H1 (cell line): Measurements from ENCODE around the gene TMEM117. TPM values are rescaled to one million over a fixed set of nuclear protein-coding genes. Genes with fewer than 3 reads are reported as not detected.

Experiments
- CTCF ChIA-PET: fragments of 300-600 bp; sonication (Branson Sonifier 250); formaldehyde crosslinking; loops from one replicate; lab custom pipeline; 2021; ENCODE audit not compliant: partially characterized antibody; lab: Charles Lee
- POLR2A ChIA-PET: fragments of 300-600 bp; sonication (Branson Sonifier 250); formaldehyde crosslinking; loops from one replicate; lab custom pipeline; 2021; ENCODE audit warnings: inconsistent platforms; ENCODE audit not compliant: partially characterized antibody; lab: Charles Lee
- DNase-seq, 2 experiments: peaks; one replicate each; pipeline versions ENCODE4 v3.0.0 to v3.0.0-alpha.2; 2010 to 2022; ENCODE audit warnings: low spot score in 2 of 2, low read depth in 1 of 2, mixed read lengths in 1 of 2
- FAIRE-seq: peaks from 2 replicates; lab custom pipeline; 2011; peaks lifted over from hg19 to GRCh38; lab: Jason Lieb, UNC
- H2AFZ ChIP-seq: 2 replicates; pipeline ENCODE4 v1.8.1; 2012; ENCODE audit warnings: low read length, inconsistent platforms
- H2AK5ac ChIP-seq: 2 replicates; pipeline ENCODE4 v1.6.1; 2013; ENCODE audit warnings: low read depth, low read length
- H2BK120ac ChIP-seq: replicated peaks from 2 replicates; pipeline ENCODE3; 2013; ENCODE audit warnings: low read depth, low read length, inconsistent platforms
- H2BK12ac ChIP-seq: 2 replicates; pipeline ENCODE4 v1.6.1; 2013; ENCODE audit warnings: low read depth, low read length
- H2BK15ac ChIP-seq: 2 replicates; pipeline ENCODE4 v1.6.1; 2013; ENCODE audit warnings: low read length
- H2BK20ac ChIP-seq: 2 replicates; pipeline ENCODE4 v1.6.1; 2013; ENCODE audit warnings: low read length
- H2BK5ac ChIP-seq: 2 replicates; pipeline ENCODE4 v1.6.1; 2013; ENCODE audit warnings: low read depth, low read length
- H3K14ac ChIP-seq: 2 replicates; pipeline ENCODE4 v1.6.1; 2013; ENCODE audit warnings: inconsistent platforms; ENCODE audit not compliant: insufficient read length
- H3K18ac ChIP-seq: 2 replicates; pipeline ENCODE4 v1.6.1; 2013; ENCODE audit warnings: low read length; ENCODE audit errors: extremely low read depth
- H3K23ac ChIP-seq: 2 replicates; pipeline ENCODE4 v1.6.1; 2013; ENCODE audit warnings: inconsistent platforms; ENCODE audit not compliant: insufficient read length
- H3K23me2 ChIP-seq: 2 replicates; pipeline ENCODE4 v1.6.1; 2013; ENCODE audit warnings: low read depth, low read length
- H3K27ac ChIP-seq: 2 replicates; pipeline ENCODE4 v1.6.1; 2011; ENCODE audit warnings: low read depth, low read length, inconsistent platforms
- H3K27me3 ChIP-seq, 4 experiments: replicated peaks in 1 of 4; 1 replicate in 1 of 4; 2 replicates in 3 of 4; pipeline versions ENCODE4 v1.6.1 to v1.8.1; 2011 to 2013; ENCODE audit warnings: low read length in 3 of 4, mild to moderate bottlenecking in 3 of 4, inconsistent platforms in 2 of 4, mixed read lengths in 2 of 4, moderate library complexity in 1 of 4; ENCODE audit not compliant: control insufficient read depth in 3 of 4, insufficient read depth in 3 of 4; ENCODE audit errors: extremely low read depth in 1 of 4
- H3K36me3 ChIP-seq, 4 experiments: 2 replicates each; pipeline versions ENCODE4 v1.6.1 to v1.8.1; 2011 to 2013; ENCODE audit warnings: mild to moderate bottlenecking in 4 of 4, low read length in 3 of 4, moderate library complexity in 2 of 4, control low read depth in 1 of 4, inconsistent platforms in 1 of 4; ENCODE audit not compliant: insufficient read depth in 4 of 4, control insufficient read depth in 2 of 4
- H3K4ac ChIP-seq: replicated peaks from 2 replicates; pipeline ENCODE3; 2013; ENCODE audit warnings: low read length, low read depth, mixed read lengths, inconsistent platforms; ENCODE audit not compliant: insufficient read length
- H3K4me1 ChIP-seq, 4 experiments: replicated peaks in 1 of 4; 1 replicate in 1 of 4; 2 replicates in 3 of 4; pipeline versions ENCODE4 v1.6.1 to v1.8.1; 2011 to 2013; ENCODE audit warnings: low read length in 3 of 4, inconsistent platforms in 2 of 4, mixed read lengths in 1 of 4; ENCODE audit not compliant: insufficient read depth in 4 of 4, control insufficient read depth in 3 of 4
- H3K4me2 ChIP-seq, 2 experiments: 2 replicates each; pipeline versions ENCODE4 v1.6.1 to v1.8.1; 2011 to 2013; ENCODE audit warnings: low read depth in 2 of 2, low read length in 2 of 2, control low read depth in 1 of 2, inconsistent platforms in 1 of 2, mild to moderate bottlenecking in 1 of 2; ENCODE audit not compliant: insufficient read depth in 1 of 2
- H3K4me3 ChIP-seq, 4 experiments: fragments of 200-600, 300-600 bp in 1 of 4; sonication (generic), shearing (Covaris generic), sonication (Bioruptor Twin) in 1 of 4; 2 replicates each; pipeline versions ENCODE4 v1.5.1 to v1.8.1; 2011 to 2016; ENCODE audit warnings: low read length in 4 of 4, low read depth in 3 of 4, control low read depth in 2 of 4, inconsistent platforms in 2 of 4, mild to moderate bottlenecking in 2 of 4, mixed read lengths in 1 of 4, moderate library complexity in 1 of 4; ENCODE audit not compliant: insufficient read depth in 2 of 4; ENCODE audit errors: extremely low read depth in 1 of 4
- H3K56ac ChIP-seq: replicated peaks from 2 replicates; pipeline ENCODE3; 2013; ENCODE audit warnings: low read depth, mild to moderate bottlenecking, mixed read lengths, low read length, inconsistent platforms; ENCODE audit not compliant: insufficient read length
- H3K79me1 ChIP-seq: 2 replicates; pipeline ENCODE4 v1.6.1; 2013; ENCODE audit warnings: low read depth, low read length, control low read depth
- H3K79me2 ChIP-seq, 2 experiments: 2 replicates each; pipeline versions ENCODE4 v1.6.1 to v1.8.1; 2012 to 2013; ENCODE audit warnings: low read length in 2 of 2, mild to moderate bottlenecking in 2 of 2, inconsistent platforms in 1 of 2; ENCODE audit not compliant: insufficient read depth in 2 of 2, control insufficient read depth in 1 of 2
- H3K9ac ChIP-seq, 4 experiments: replicated peaks in 1 of 4; 1 replicate in 1 of 4; 2 replicates in 3 of 4; pipeline versions ENCODE4 v1.6.1 to v1.8.1; 2011 to 2013; ENCODE audit warnings: low read depth in 3 of 4, low read length in 3 of 4, control low read depth in 2 of 4, mild to moderate bottlenecking in 2 of 4, moderate library complexity in 2 of 4, inconsistent platforms in 1 of 4; ENCODE audit errors: extremely low read depth in 1 of 4
- H3K9me3 ChIP-seq, 2 experiments: 2 replicates each; pipeline versions ENCODE4 v1.6.1 to v1.8.1; 2012 to 2013; ENCODE audit warnings: mild to moderate bottlenecking in 2 of 2, moderate library complexity in 2 of 2, control low read depth in 1 of 2, inconsistent platforms in 1 of 2, low read depth in 1 of 2, low read length in 1 of 2, mixed read lengths in 1 of 2; ENCODE audit not compliant: insufficient read depth in 2 of 2
- H4K20me1 ChIP-seq, 2 experiments: replicated peaks in 1 of 2; 2 replicates each; pipeline versions ENCODE3 to v1.8.1; 2011 to 2013; ENCODE audit warnings: inconsistent platforms in 2 of 2, low read length in 2 of 2, mild to moderate bottlenecking in 1 of 2; ENCODE audit not compliant: insufficient read depth in 2 of 2, control insufficient read depth in 1 of 2
- H4K5ac ChIP-seq: 2 replicates; pipeline ENCODE4 v1.6.1; 2013; ENCODE audit warnings: low read length, low read depth, mixed read lengths, inconsistent platforms; ENCODE audit not compliant: insufficient read length
- H4K8ac ChIP-seq: 2 replicates; pipeline ENCODE4 v1.8.0; 2013; ENCODE audit warnings: mild to moderate bottlenecking, moderate library complexity, low read length, inconsistent platforms; ENCODE audit not compliant: insufficient read depth; ENCODE audit errors: extremely low read depth
- H4K91ac ChIP-seq: replicated peaks from 2 replicates; pipeline ENCODE3; 2013; ENCODE audit warnings: low read length, mixed read lengths, inconsistent platforms; ENCODE audit not compliant: insufficient read length
- CBX8 ChIP-seq: fragments of 300-800, 300-1000 bp; sonication (generic); IDR thresholded peaks from 2 replicates; pipeline ENCODE4 v1.7.1; 2016; ENCODE audit warnings: low read depth, low read length, borderline replicate concordance
- CHD1 ChIP-seq: IDR thresholded peaks from 2 replicates; pipeline ENCODE4 v1.6.1; 2012; ENCODE audit warnings: low read depth, low read length, improper control_type of control experiment
- JUN ChIP-seq: IDR thresholded peaks from 2 replicates; pipeline ENCODE4 v1.6.1; 2011; ENCODE audit warnings: low read depth, mild to moderate bottlenecking, improper control_type of control experiment, low read length
- MAFK ChIP-seq: IDR thresholded peaks from 2 replicates; pipeline ENCODE4 v1.6.1; 2012; ENCODE audit warnings: low read depth, mild to moderate bottlenecking, improper control_type of control experiment, low read length
- POLR2AphosphoS5 ChIP-seq: IDR thresholded peaks from 2 replicates; pipeline ENCODE4 v1.6.1; 2011; ENCODE audit warnings: low read depth, low read length
- RAD21 ChIP-seq, 2 experiments: IDR thresholded peaks in 1 of 2; conservative IDR thresholded peaks in 1 of 2; 2 replicates each; pipeline ENCODE4 v1.6.1; 2011; ENCODE audit warnings: low read depth in 2 of 2, low read length in 2 of 2, improper control_type of control experiment in 1 of 2, inconsistent platforms in 1 of 2, mild to moderate bottlenecking in 1 of 2, moderate library complexity in 1 of 2
- RBBP5 ChIP-seq: IDR thresholded peaks from 2 replicates; pipeline ENCODE4 v1.7.1; 2012; ENCODE audit warnings: low read depth, mild to moderate bottlenecking, inconsistent platforms, low read length, moderate library complexity, borderline replicate concordance
- RNF2 ChIP-seq: fragments of 200-900, 300-1000 bp; sonication (generic); IDR thresholded peaks from 2 replicates; pipeline ENCODE4 v1.7.1; 2016; ENCODE audit warnings: borderline replicate concordance, low read depth, mild to moderate bottlenecking, antibody characterized with exemption, low read length; ENCODE audit not compliant: poor library complexity, severe bottlenecking; ENCODE audit errors: missing control alignments
- SIN3A ChIP-seq, 2 experiments: IDR thresholded peaks in 1 of 2; conservative IDR thresholded peaks in 1 of 2; 2 replicates each; pipeline ENCODE4 v1.6.1; 2011 to 2012; ENCODE audit warnings: low read length in 2 of 2, improper control_type of control experiment in 1 of 2, low read depth in 1 of 2, mild to moderate bottlenecking in 1 of 2
- TCF12 ChIP-seq: IDR thresholded peaks from 2 replicates; pipeline ENCODE4 v1.6.1; 2011; ENCODE audit warnings: low read depth, mild to moderate bottlenecking, low read length
- WGBS, 2 experiments: shearing (Covaris generic) in 1 of 2; methylation state at CpG; one replicate each; pipeline versions ENCODE4 v1.1.6 to v1.1.7; 2013 to 2015; ENCODE audit warnings: low lambda C conversion rate in 2 of 2, mixed read lengths in 2 of 2, inconsistent platforms in 1 of 2, low coverage in 1 of 2, missing lambda C conversion rate in 1 of 2; ENCODE audit not compliant: insufficient replicate concordance in 2 of 2, insufficient coverage in 1 of 2, insufficient read length in 1 of 2; ENCODE audit errors: extremely low coverage in 1 of 2, missing lambda C conversion rate in 1 of 2; 5-methylcytosine and 5-hydroxymethylcytosine counted together
- polyA plus RNA-seq, 7 experiments: library from polyadenylated mRNA; depleted of rRNA in 3 of 7; stranded (reverse) in 5 of 7; unstranded in 2 of 7; fragments of >200 nt in 5 of 7; fragments of 200-250 nt in 2 of 7; gene quantifications; 1 replicate in 5 of 7; 2 replicates in 1 of 7; 4 replicates in 1 of 7; pipeline versions ENCODE4 v1.2.1 to v1.2.3, GENCODE V29; 2011 to 2013; ENCODE audit warnings: missing spikeins in 2 of 7, mixed read lengths in 2 of 7
- total RNA-seq: library from RNA; stranded (reverse); fragmentation: NEBNext Ultra II Directional; extraction: Animal tissue kit (Norgen Biotek cat#: 25700); gene quantifications from 2 replicates; pipeline ENCODE4 v1.2.1, GENCODE V29; 2021
- TF ChIP-seq, protein P1 (sequence below), 3 experiments: IDR thresholded peaks; 1 replicate in 2 of 3; 2 replicates in 1 of 3; pipeline versions ENCODE4 v1.5.1 to v1.6.1; 2011; ENCODE audit warnings: low read length in 3 of 3, mild to moderate bottlenecking in 3 of 3, inconsistent platforms in 2 of 3, low read depth in 1 of 3, moderate library complexity in 1 of 3; ENCODE audit not compliant: insufficient read depth in 1 of 3; ENCODE audit errors: control extremely low read depth in 1 of 3

Gene TMEM117
- total and polyA plus RNA-seq, 2 of the 8 experiments (the other 6 are each of a cell fraction or from before 2014, with no cell fraction given) = 0.80 to 1.4 TPM

DNA sequence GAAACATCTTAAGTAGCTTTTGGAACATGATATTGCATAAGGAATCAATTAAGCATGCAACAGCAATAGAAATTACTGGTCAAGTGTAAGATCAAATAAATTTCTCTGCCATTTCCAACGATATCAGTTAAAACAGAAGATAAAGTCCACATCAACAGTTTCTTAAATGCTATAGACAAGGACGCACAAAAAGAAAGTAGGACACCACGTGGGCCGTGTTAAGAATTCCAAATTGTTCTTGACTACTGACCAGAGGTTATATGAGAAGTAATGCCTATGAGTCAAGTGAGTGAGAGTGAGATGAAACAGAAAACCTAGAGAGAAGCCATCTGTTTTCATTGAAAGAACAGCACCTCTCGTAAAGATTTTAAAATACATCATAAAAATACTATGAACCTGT lies 318.2 kb downstream of the TMEM117 start:
- POLR2A ChIA-PET = no interaction called here
- Histone ChIP-seq H3K4ac (no peak overlapping the region), H4K8ac (no peak overlapping the region), H3K18ac (no peak overlapping the region), H4K5ac (no peak overlapping the region), H3K56ac (no peak overlapping the region), H3K9me3 (no peaks in the 10 kb centered on the region), H3K79me1 (no peaks in the 10 kb centered on the region), H2BK12ac (no peak overlapping the region), H2AK5ac (no peak overlapping the region), H3K23ac (no peak overlapping the region), H2BK20ac (no peak overlapping the region), H4K91ac (no peak overlapping the region), H3K4me3 (no peak overlapping the region), H3K4me2 (no peak overlapping the region), H4K20me1 (no peaks in the 10 kb centered on the region), H3K14ac (no peak overlapping the region), H2BK15ac (no peak overlapping the region), H3K36me3 (no peaks in the 10 kb centered on the region), H3K79me2 (no peaks in the 10 kb centered on the region), H2BK120ac (no peak overlapping the region), H3K9ac (no peak overlapping the region), H3K4me1 (no peaks in the 10 kb centered on the region), H2AFZ (no peak overlapping the region), H3K27me3 (no peaks in the 10 kb centered on the region), H2BK5ac (no peak overlapping the region), H3K27ac (no peak overlapping the region), H3K23me2 (no peaks in the 10 kb centered on the region)
- CTCF ChIA-PET = no interaction called here
- no peak for FAIRE-seq
- no peak for DNase-seq
- whole genome bisulfite sequencing, 2 experiments = 87% methylated on average over 5 of the region's 5 CpGs; no CpG with 5 or more reads in 1 of the 2 experiments
- TF ChIP-seq MAFK (no peak), CHD1 (no peak), JUN (no peak), TCF12 (no peak), POLR2AphosphoS5 (no peak), SIN3A (conservative IDR thresholded peaks at IDR 0.05 in 1 of 2, IDR thresholded peaks at IDR 0.05 in 1 of 2; ENCODE audit: low read depth in 1 of 2, low read length in 2 of 2) (no peak), RNF2 (no peak), RAD21 (IDR thresholded peaks at IDR 0.05 in 1 of 2, conservative IDR thresholded peaks at IDR 0.05 in 1 of 2; ENCODE audit: low read depth in 2 of 2, low read length in 2 of 2) (no peak), RBBP5 (no peak), CBX8 (no peak)
- TF ChIP-seq, protein P1, sequence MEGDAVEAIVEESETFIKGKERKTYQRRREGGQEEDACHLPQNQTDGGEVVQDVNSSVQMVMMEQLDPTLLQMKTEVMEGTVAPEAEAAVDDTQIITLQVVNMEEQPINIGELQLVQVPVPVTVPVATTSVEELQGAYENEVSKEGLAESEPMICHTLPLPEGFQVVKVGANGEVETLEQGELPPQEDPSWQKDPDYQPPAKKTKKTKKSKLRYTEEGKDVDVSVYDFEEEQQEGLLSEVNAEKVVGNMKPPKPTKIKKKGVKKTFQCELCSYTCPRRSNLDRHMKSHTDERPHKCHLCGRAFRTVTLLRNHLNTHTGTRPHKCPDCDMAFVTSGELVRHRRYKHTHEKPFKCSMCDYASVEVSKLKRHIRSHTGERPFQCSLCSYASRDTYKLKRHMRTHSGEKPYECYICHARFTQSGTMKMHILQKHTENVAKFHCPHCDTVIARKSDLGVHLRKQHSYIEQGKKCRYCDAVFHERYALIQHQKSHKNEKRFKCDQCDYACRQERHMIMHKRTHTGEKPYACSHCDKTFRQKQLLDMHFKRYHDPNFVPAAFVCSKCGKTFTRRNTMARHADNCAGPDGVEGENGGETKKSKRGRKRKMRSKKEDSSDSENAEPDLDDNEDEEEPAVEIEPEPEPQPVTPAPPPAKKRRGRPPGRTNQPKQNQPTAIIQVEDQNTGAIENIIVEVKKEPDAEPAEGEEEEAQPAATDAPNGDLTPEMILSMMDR (IDR thresholded peaks at IDR 0.05; ENCODE audit: control extremely low read depth in 1 of 3, insufficient read depth in 1 of 3, low read depth in 1 of 3, low read length in 3 of 3) = no peak
